Caco-2 (cell line): ENCODE results near the gene SRSF8. TPM values are rescaled to one million over a fixed set of nuclear protein-coding genes. Genes with fewer than 3 reads are reported as not detected.

ENCODE experiments used
- BruUV-seq: library from RNA; stranded (reverse); fragments of 400-500 nt; replicated peaks from 2 replicates; lab custom pipeline; 2021; lab: Mats Ljungman, UMichigan
- CTCF ChIA-PET: fragments of 300-600 bp; sonication (Branson Sonifier 250); formaldehyde crosslinking; loops from one replicate; lab custom pipeline; 2022; ENCODE audit warnings: antibody characterized with exemption; lab: Charles Lee
- POLR2A ChIA-PET: fragments of 300-600 bp; sonication (Branson Sonifier 250); formaldehyde crosslinking; loops from one replicate; lab custom pipeline; 2022; ENCODE audit warnings: antibody characterized with exemption; lab: Charles Lee
- DNase-seq, 2 experiments: peaks; one replicate each; pipeline versions ENCODE4 v3.0.0 to v3.0.0-alpha.2; 2020 to 2022
- H3K27me3 ChIP-seq: replicated peaks from 2 replicates; pipeline ENCODE4 v1.6.0; 2011; ENCODE audit warnings: low read length; ENCODE audit not compliant: control insufficient read depth, insufficient read depth
- H3K36me3 ChIP-seq: 2 replicates; pipeline ENCODE4 v1.5.1; 2011; ENCODE audit warnings: low read length; ENCODE audit not compliant: control insufficient read depth, insufficient read depth
- H3K4me1 ChIP-seq: fragments of 250-450 bp; sonication (Bioruptor Pico); 2 replicates; pipeline ENCODE4 v1.5.1; 2020; ENCODE audit warnings: mild to moderate bottlenecking
- H3K4me3 ChIP-seq: 2 replicates; pipeline ENCODE4 v1.5.1; 2011; ENCODE audit warnings: low read depth, mild to moderate bottlenecking, control low read depth, low read length
- H3K9me3 ChIP-seq: fragments of 250-450 bp; sonication (Bioruptor Pico); 2 replicates; pipeline ENCODE4 v1.5.1; 2020; ENCODE audit warnings: mild to moderate bottlenecking, moderate library complexity
- H3K27ac Mint-ChIP-seq: one replicate; pipeline ENCODE4 v1.8.0; 2022; ENCODE audit warnings: mixed read lengths; ENCODE audit not compliant: unreplicated experiment
- H3K27me3 Mint-ChIP-seq: one replicate; pipeline ENCODE4 v1.8.0; 2022; ENCODE audit warnings: mixed read lengths; ENCODE audit not compliant: insufficient read depth, unreplicated experiment
- H3K36me3 Mint-ChIP-seq: one replicate; pipeline ENCODE4 v1.8.0; 2022; ENCODE audit warnings: mild to moderate bottlenecking, mixed read lengths; ENCODE audit not compliant: insufficient read depth, unreplicated experiment
- H3K4me1 Mint-ChIP-seq: one replicate; pipeline ENCODE4 v1.8.0; 2022; ENCODE audit warnings: low read depth, mixed read lengths; ENCODE audit not compliant: unreplicated experiment
- H3K4me3 Mint-ChIP-seq: one replicate; pipeline ENCODE4 v1.8.0; 2022; ENCODE audit warnings: mild to moderate bottlenecking, moderate library complexity, mixed read lengths; ENCODE audit not compliant: unreplicated experiment
- H3K9me3 Mint-ChIP-seq: one replicate; pipeline ENCODE4 v1.8.0; 2022; ENCODE audit warnings: mixed read lengths; ENCODE audit not compliant: unreplicated experiment
- intact Hi-C: fragments of 100-400 bp; cut with micrococcal nuclease; formaldehyde crosslinking; loops from one replicate; pipeline ENCODE4 v1.10.0; 2022; ENCODE audit not compliant: unreplicated experiment
- total RNA-seq: library from RNA; stranded (reverse); gene quantifications from 2 replicates; pipeline ENCODE4 v1.2.3, GENCODE V29; 2022
- TF ChIP-seq, protein P1 (sequence below), 2 experiments: fragments of 200-600 bp in 1 of 2; IDR thresholded peaks; 1 replicate in 1 of 2; 2 replicates in 1 of 2; pipeline versions ENCODE4 v1.5.1 to v1.8.0; 2011 to 2022; ENCODE audit warnings: antibody characterized with exemption in 1 of 2, control low read depth in 1 of 2, inconsistent platforms in 1 of 2, low read depth in 1 of 2, low read length in 1 of 2, mild to moderate bottlenecking in 1 of 2, moderate library complexity in 1 of 2; ENCODE audit not compliant: insufficient read depth in 1 of 2, severe bottlenecking in 1 of 2, unreplicated experiment in 1 of 2

The SRSF8 gene
- total RNA-seq, 1 experiment from 2014 or later = 44.5 TPM

DNA sequence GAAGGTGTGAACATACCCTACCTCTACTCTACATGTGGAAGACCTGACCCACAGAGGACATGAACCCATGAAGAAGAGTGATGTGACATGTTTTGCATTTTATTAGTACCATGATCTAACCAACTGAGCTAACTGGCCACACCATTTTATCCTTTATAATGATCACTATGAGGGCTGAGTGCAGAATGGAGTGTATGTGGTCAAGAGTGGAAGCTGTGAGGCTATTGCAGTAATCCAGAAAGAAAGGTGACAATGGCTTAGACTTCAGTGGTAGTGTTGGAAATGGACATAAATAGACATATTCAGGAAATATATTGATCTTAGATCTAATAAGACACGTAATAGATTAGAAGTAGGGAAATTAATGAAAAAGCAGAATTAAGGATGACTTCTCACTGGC, 3.8 kb downstream of the SRSF8 start:
- Mint-ChIP-seq H3K9me3 (no peaks in the 10 kb centered on the region), H3K27ac (no peak overlapping the region), H3K4me3 (no peak overlapping the region), H3K4me1 (peaks cover 15% of the 10 kb centered on the region), H3K27me3 (no peaks in the 10 kb centered on the region), H3K36me3 (peaks cover 35% of the 10 kb centered on the region)
- no TSS peak for BruUV-seq
- Histone ChIP-seq H3K9me3 (no peaks in the 10 kb centered on the region), H3K27me3 (no peaks in the 10 kb centered on the region), H3K4me3 (no peak overlapping the region), H3K4me1 (peaks cover 12% of the 10 kb centered on the region), H3K36me3 (no peaks in the 10 kb centered on the region)
- intact Hi-C loops = no loop called here
- TF ChIP-seq, protein P1, sequence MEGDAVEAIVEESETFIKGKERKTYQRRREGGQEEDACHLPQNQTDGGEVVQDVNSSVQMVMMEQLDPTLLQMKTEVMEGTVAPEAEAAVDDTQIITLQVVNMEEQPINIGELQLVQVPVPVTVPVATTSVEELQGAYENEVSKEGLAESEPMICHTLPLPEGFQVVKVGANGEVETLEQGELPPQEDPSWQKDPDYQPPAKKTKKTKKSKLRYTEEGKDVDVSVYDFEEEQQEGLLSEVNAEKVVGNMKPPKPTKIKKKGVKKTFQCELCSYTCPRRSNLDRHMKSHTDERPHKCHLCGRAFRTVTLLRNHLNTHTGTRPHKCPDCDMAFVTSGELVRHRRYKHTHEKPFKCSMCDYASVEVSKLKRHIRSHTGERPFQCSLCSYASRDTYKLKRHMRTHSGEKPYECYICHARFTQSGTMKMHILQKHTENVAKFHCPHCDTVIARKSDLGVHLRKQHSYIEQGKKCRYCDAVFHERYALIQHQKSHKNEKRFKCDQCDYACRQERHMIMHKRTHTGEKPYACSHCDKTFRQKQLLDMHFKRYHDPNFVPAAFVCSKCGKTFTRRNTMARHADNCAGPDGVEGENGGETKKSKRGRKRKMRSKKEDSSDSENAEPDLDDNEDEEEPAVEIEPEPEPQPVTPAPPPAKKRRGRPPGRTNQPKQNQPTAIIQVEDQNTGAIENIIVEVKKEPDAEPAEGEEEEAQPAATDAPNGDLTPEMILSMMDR (IDR thresholded peaks at IDR 0.05; ENCODE audit: insufficient read depth in 1 of 2, low read depth in 1 of 2, low read length in 1 of 2, severe bottlenecking in 1 of 2, unreplicated experiment in 1 of 2) = no peak
- ChIA-PET POLR2A (interaction anchor here (0.6 kb wide), 1 partner anchor 19 kb away, joined by 3 read pairs; the partner anchor contains the start of gene ENDOD1), CTCF (no interaction called here)
- DNase-seq = no peak

DNA sequence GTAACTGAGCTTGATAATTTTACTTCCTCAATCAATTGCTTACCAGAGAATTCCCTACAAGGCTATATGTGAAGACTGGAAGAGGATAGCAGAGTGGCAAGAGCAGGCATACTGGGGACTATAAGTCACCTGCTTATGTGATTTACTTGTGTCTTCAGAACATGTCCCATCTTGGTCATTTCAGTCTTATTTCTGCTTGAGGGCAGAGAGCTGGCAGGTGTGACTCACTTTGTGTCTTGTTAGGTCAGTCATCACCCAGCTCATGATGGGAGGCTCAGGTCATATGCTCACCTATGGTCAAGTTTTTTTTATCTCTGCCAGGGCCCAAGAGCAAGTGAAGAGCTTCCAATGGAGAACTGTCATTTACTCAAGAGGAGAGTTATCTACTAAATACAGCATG, 6.2 kb downstream of the SRSF8 start:
- ChIA-PET POLR2A (interaction anchor here (0.6 kb wide), 2 partner anchors 128 to 315 kb away, joined by 3 read pairs; no protein-coding TSS in a partner anchor), CTCF (interaction anchor here (1.4 to 1.8 kb wide), 2 partner anchors 17 to 20 kb away, joined by 3 to 8 read pairs; partner anchors contain the start of gene ENDOD1)
- H3K27me3 ChIP-seq = no peaks in the 10 kb centered on the region
- H3K27ac Mint-ChIP-seq = no peak overlapping the region
- no peak for DNase-seq
- H3K9me3 Mint-ChIP-seq = no peaks in the 10 kb centered on the region
- H3K4me1 Mint-ChIP-seq = peaks cover 16% of the 10 kb centered on the region
- TF ChIP-seq, protein P1 (IDR thresholded peaks at IDR 0.05; ENCODE audit: insufficient read depth in 1 of 2, low read depth in 1 of 2, low read length in 1 of 2, severe bottlenecking in 1 of 2, unreplicated experiment in 1 of 2) = no peak
- H3K4me1 ChIP-seq = peaks cover 14% of the 10 kb centered on the region
- BruUV-seq = no TSS peak
- no peak overlapping the region for H3K4me3 Mint-ChIP-seq
- H3K27me3 Mint-ChIP-seq = no peaks in the 10 kb centered on the region
- no peaks in the 10 kb centered on the region for H3K36me3 ChIP-seq
- no peak overlapping the region for H3K4me3 ChIP-seq
- peaks cover 21% of the 10 kb centered on the region for H3K36me3 Mint-ChIP-seq
- H3K9me3 ChIP-seq = no peaks in the 10 kb centered on the region
- intact Hi-C loops = no loop called here

DNA sequence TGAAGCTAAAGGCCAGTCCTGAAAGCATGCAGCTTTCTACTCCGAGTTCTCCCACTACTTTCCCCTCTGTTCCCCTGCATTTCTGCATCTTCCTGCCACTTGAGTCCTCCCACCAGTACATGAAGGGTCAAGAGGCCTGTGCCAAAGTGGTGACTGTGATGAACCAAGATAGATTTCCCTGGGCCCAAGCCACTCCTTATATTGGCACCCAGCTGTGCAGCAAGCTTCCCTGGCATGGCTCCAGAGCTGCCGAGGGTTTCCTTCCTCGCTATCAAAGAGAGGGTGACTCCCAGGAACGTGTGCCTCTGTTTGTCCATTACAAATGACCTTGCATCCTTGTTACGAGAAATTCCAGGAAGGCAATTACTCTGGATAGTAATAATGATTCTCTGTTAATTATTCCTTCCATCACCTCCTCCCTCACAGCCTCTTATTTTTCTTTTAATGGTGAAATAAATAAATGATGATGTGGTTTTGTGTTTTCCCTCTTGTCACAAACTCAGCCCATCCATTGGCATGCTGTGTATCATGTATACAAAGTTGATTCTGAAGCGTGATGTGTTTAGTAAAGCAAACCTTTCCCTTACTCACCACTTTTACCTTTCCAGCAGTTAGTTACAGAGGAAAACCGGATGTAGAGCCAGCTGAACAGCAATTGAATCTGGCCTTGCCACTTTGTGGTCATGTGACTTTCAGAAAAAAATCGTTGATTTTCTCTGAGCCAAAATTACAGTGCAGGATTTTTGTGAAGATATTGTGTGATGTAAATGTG, 8.3 kb downstream of the SRSF8 start:
- intact Hi-C loops = no loop called here
- H3K9me3 Mint-ChIP-seq = no peaks in the 10 kb centered on the region
- peaks cover 8% of the 10 kb centered on the region for H3K4me1 Mint-ChIP-seq

More for the DNA sequence above, 8.3 kb downstream of the SRSF8 start:
- POLR2A ChIA-PET = no interaction called here
- Mint-ChIP-seq H3K27ac (no peak overlapping the region), H3K27me3 (no peaks in the 10 kb centered on the region), H3K4me3 (no peak overlapping the region), H3K36me3 (peaks cover 7% of the 10 kb centered on the region)
- TF ChIP-seq, protein P1 (IDR thresholded peaks at IDR 0.05; ENCODE audit: insufficient read depth in 1 of 2, low read depth in 1 of 2, low read length in 1 of 2, severe bottlenecking in 1 of 2, unreplicated experiment in 1 of 2) = no peak
- no peak for DNase-seq
- CTCF ChIA-PET = interaction anchor here (1.8 kb wide), 1 partner anchor 18 kb away, joined by 8 read pairs; no protein-coding TSS in a partner anchor
- no peak overlapping the region for H3K4me3 ChIP-seq
- BruUV-seq = no TSS peak
- no peaks in the 10 kb centered on the region for H3K27me3 ChIP-seq
- H3K9me3 ChIP-seq = no peaks in the 10 kb centered on the region
- no peaks in the 10 kb centered on the region for H3K36me3 ChIP-seq
- H3K4me1 ChIP-seq = peaks cover 9% of the 10 kb centered on the region; the same call in 1 of the 2 replicates
